DMS53 (cell line): ENCODE measurements around the gene MAP3K13.
A peak's percentile ranks its signal among the peaks of the same experiment; 100 is the strongest.
"Not testable (repeated sequence)": the region's sequence is repeated elsewhere in the genome, so short reads cannot be mapped to it uniquely, and the experiment has no call there.

Source experiments
- DNase-seq: peaks from one replicate; lab custom pipeline; 2025; lab: John Stamatoyannopoulos, UW

Gene MAP3K13

GRCh38 chr3:185342459-185343174 lies 20.3 kb upstream of the MAP3K13 start:
- no peak for DNase-seq

DNA sequence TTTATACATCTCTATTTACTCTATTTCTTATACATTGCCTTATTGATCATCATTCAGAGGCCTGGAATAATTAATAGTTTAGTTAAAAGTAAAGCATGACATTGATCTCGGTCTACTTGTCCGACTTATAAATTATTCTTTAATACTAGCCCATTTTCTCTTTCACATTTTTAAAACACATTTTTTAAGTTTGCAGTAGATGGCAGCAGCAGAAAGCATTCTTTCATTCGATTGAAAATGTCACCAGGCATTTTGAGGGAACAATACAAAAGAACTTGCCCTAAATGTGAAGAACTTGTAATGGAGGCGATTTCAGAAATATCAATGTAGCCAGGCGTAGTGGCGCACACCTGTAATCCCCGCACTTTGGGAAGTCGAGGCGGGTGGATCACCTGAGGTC lies 15.5 kb upstream of the MAP3K13 start:
- DNase-seq = no peak

DNA sequence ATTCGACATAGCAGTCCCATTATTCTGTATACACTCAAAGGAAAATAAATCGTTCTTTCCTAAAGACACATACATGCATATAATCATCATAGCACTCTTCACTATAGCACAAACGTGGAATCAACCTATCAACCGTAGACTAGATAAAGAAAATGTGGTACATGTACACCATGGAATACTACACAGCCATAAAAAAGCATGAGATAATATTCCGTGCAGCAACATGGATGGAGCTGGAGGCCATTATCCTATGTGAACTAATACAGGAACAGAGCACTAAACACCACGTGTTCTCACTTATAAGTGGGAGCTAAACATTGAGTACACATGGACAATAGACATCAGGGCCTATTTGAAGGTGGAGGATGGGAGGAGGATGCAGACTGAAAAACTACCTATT lies 12.1 kb upstream of the MAP3K13 start:
- DNase-seq = no peak

- DNase-seq = no peak
Observed at GRCh38 chr3:185351396-185351795, 11.5 kb upstream of the MAP3K13 start.

DNA sequence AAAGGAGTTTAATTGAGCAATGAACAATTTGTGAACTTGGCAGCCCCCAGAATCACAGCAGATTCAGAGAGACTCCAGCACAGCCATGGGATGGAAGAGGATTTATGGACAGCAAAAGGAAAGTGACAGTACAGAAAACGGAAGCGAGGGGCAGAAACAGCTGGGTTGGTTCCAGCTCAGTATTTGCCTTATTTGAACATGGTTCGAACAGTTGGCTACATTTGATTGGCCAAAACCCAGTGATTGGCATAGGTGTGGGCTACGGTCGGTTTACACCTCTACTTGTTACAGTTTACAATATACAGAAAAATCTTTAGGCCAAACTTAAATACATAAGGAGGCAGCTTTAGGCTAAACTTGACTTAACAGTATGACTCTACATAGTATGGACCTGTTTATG lies 9.7 kb upstream of the MAP3K13 start:
- DNase-seq = no peak

DNA sequence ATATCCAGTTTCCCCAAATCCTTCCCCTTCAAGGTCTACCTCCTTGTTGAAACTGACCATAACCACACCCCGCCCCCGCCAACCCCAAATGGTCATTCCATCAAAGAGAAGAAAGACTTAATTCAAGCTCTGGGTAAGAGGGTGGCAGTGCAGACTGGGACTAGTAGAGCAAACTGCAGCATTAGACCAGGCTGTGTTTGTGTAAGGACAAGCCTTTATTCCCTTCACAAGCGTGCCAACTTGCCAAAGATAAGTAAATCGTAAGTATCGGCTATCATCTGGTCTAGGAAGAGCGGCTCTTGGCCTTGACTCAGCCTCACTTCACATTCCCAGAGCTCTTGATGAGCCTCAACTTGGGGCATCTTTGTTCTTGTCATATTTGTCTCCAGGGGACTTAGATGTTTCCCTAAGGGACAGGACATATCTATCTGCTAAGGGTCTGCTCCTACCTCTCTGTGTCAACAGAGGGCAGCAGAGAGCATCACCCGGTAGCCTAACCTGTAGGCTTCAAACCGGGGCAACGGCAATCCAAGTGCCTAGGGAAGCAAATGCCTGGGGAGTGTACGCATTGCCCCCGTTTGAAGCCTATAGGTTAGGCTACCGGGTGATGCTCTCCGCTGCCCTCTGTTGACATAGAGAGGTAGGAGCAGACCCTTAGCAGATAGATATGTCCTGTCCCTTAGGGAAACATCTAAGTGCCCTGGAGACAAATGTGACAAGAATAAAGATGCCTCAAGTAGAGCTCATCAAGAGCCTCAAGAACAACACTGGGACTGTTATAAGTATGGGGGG lies 8.9 kb upstream of the MAP3K13 start:
- DNase-seq = peak; percentile 94

- DNase-seq = no peak
Observed at GRCh38 chr3:185356499-185356898, 6.4 kb upstream of the MAP3K13 start.

DNA sequence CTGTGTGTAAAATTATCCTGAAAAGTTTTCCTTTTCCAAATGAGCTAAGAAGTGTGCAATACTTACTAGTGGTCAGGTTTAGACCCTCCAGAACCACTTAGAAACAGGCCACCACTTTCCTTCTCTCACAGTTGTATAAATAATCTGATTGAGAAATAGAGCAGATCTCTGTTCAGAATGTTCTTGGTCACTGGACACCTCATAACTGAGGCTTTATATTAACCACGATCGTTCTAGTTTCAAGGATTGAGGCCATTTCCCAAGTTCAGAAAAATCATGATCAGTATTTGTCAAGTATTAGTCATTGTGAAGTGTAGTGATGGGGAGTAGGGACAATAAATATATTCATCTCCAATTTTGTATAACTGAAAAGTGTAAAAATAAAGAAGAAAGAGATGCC lies 1.0 kb upstream of the MAP3K13 start:
- DNase-seq = no peak

DNA sequence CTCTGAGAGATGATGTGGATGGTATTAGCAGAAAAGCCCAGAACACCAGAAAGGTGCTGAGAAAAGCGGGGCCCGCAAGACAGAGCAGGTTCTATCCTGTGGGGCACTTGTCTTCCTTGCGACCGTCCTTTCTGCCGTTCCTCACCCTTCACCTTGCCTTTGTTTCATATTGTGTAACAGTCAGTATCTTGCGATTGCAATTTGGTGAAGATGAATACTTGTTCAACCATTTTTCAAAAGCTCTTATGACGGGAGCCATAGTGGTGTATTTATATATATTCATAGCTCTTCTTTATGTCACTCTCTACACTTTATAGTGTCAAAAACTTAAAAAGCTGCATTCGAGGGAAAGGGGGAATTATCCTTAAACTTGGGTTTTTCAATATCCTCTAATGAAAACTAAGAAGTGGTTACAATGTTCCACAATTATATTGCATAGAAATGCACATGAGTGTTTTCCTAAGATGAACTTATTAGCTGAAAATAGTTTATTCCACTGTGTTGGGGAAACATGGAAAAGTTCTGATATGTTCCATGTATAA lies 797 bp downstream of the MAP3K13 start:
- no peak for DNase-seq

GRCh38 chr3:185365291-185366073 lies 2.5 kb downstream of the MAP3K13 start:
- DNase-seq = peak; percentile 94

DNA sequence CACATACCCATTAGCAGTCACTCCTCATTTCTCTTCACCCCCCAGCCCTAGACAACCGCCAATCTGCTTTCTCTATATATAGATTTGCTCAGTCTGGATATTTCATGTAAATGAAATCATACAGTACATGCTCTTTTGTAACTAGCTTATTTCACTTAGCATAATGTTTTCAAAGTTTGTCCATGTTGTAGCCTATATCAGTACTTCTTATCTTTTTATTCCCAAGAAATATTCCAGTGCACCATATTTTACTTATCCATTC lies 3.1 kb downstream of the MAP3K13 start:
- no peak for DNase-seq

- no peak for DNase-seq
Observed at GRCh38 chr3:185366913-185367312, 4.0 kb downstream of the MAP3K13 start.

- DNase-seq = not testable (repeated sequence)
Observed at GRCh38 chr3:185370349-185370748, 7.4 kb downstream of the MAP3K13 start.

GRCh38 chr3:185371306-185372074 lies 8.6 kb downstream of the MAP3K13 start:
- no peak for DNase-seq

- no peak for DNase-seq
Observed at GRCh38 chr3:185381320-185382058, 18.6 kb downstream of the MAP3K13 start.

DNA sequence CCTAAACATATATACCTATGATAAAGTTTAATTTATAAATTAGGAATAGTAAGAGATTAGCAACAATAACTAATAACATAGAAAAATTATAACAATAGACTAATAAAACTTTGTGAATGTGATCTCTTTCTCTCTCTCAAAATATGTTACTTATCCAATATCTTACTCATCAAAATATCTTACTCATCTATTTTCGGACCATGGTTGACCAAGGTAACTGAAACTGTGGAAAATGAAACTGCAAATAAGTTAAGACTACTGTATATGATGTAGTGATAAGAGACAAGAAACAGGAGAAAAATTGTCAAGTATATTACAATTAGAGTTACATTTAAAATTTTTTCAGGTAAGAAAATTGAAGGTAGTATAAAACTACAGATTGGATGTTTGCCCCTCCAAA lies 19.2 kb downstream of the MAP3K13 start:
- DNase-seq = no peak

DNA sequence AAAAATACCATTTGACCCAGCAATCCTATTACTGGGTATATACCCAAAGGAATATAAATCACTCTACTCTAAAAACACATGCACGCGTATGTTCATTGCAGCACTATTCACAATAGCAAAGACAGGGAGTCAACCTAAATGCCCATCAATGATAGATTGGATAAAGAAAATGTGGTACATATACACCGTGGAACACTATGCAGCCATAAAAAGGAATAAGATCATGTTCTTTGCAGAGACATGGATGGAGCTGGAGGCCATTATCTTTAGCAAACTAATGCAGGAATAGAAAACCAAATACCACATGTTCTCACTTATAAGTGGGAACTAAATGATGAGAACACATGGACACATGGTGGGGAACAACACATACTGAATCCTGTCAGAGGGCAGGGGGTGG lies 23.6 kb downstream of the MAP3K13 start:
- DNase-seq = not testable (repeated sequence)

DNA sequence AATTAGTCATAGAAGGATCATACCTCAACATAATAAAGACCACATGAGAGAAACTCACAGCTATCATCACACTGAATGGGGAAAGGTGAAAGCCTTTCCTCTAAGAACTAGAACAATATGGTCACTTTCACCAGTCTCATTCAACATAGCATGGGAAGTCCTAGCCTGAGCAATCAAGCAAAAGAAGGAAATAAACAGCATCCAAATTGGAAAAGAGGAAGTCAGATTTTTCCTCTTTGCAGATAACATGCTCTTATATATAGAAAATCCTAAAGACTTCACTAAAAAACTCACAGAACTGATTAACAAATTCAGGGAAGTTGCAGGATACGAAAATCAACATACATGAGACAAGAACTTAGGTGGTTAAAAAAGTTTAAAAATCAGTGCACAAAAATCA lies 24.7 kb downstream of the MAP3K13 start:
- DNase-seq = no peak

GRCh38 chr3:185393055-185393454 lies 30.1 kb downstream of the MAP3K13 start:
- DNase-seq = no peak

DNA sequence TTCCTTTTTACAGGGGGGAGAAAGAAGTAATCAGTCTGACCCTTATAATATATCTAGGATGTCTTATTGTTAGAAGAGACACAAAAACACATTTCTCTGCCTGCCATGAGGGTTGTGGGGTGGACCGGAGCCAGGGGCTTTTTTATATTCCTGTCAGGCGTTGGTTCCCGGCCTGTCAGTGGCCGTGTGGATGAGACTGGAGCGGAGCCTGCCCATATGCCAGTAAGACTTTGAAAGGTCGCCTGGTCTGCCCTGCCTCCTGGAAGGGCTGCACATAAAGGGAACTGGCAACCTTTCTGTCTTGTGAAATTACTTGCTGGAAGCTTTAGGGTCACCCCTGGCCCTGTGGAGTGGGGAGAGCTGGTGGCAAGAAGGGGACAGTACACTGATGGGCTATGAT lies 34.7 kb downstream of the MAP3K13 start:
- no peak for DNase-seq
